ENCODE data around the gene TOGARAM1.
"Not testable (repeated sequence)": the region's sequence is repeated elsewhere in the genome, so short reads cannot be mapped to it uniquely, and the experiment has no call there.

Gene TOGARAM1

DNA sequence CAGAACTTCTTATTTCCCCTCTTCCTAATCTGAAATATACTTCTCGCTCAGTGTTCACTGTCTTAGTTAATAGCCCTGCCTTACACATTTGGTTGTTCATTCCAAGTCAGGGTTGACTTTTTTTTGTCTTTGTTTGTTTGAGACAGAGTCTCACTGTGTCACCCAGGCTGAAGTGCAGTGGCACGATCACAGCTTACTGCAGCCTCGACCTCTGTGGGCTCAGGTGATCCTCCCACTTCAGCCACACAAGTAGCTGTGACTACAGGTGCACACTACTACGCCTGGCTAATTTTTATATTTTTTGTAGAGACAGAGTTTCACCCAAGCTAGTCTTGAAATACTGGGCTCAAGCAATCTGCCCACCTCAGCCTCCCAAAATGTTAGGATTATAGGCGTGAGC is 79.7 kb downstream of the TOGARAM1 start:
- no peak for DNase-seq

DNA sequence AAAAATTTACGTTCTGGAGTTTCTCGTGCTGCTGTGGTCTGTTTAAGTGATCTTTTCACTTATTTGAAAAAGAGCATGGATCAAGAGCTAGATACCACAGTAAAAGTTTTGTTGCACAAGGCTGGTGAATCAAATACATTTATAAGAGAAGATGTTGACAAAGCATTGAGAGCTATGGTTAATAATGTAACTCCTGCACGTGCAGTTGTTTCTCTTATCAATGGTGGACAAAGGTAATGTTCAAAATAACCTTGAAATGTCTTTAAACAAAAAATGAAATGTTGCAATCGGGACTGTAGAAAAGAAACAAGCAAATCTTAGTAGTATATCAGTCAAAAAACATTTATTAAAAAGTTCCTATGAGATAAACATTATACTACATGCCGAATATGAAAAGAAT is 82.6 kb downstream of the TOGARAM1 start:
- DNase-seq = no peak

DNA sequence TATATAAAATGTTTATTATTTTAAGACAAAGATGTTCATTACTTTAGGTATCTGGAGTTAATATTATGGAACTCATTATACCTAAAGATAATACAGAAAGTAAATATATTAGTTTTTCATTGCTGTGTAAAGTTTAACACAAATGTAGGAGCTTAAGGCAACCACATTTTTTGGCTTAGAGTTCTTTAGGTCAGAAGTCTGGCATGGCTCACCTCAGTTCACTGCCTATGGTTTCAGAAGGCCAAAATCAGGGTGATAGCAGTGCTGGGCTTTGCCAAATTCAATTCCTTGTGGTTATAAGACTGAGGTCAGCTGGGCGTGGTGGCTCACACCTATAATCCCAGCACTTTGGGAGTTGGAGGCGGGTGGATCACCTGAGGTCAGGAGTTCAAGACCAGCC is 86.4 kb downstream of the TOGARAM1 start:
- no peak for DNase-seq

DNA sequence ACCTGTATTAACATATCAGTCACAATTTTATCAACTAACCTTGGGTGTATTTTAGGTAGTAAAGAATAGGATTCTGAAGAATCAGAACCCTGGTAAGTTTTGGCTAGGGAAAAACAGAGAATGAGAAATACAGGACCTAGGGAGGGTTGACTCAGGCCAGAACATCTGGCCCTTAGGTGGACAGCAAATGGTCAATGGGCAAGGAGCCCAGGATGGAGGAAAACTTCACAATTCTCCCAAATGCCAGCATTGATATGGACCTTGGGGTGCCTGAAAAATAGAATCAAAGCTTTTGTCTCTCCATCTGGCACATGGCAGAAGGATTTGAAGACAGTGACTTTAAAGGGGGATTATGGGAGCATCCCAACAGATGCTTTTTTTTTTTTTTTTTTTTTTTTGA is 89.2 kb downstream of the TOGARAM1 start:
- no peak for DNase-seq

DNA sequence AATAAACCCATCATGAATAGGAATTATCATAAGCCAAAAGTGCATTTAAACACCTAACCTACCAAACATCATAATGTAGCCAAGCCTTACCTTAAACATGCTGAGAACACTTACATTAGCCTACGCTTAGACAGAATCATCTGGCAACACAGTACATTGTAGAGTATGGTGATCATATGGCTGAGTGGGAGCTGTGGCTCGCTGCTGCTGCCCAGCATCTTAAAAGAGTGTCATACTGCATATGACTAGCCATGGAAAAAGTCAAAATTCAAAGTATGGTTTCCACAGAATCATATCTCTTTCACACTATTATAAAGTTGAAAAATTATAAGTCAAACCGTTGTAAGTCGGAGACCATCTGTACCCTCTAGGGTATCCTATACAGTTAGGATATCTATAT is 89.9 kb downstream of the TOGARAM1 start:
- no peak for DNase-seq

GRCh38 chr14:45057349-45057748 is 95.4 kb downstream of the TOGARAM1 start:
- no peak for DNase-seq

DNA sequence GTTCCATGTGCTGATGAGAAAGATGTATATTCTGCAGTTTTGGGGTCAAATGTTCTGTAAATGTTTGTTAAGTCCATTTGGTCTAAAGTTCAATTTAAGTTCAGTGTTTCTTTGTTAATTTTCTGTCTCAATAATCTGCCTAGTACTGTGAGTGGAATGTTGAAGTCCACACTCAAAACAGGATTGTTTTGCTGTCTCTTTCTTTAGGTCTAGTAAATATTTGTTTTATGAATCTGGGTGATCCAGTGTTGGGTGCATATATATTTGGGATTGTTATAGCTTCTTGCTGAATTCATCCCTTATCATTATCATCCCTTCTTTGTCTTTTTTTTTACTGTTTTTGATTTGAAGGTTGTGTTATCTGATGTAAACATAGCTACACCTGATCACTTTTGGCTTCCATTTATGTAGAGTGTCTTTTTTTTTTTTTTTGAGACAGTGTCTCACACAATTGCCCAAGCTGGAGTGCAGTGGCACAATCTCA is 95.9 kb downstream of the TOGARAM1 start:
- DNase-seq = no peak

- DNase-seq = no peak
Observed at GRCh38 chr14:45060551-45060950, 98.6 kb downstream of the TOGARAM1 start.

DNA sequence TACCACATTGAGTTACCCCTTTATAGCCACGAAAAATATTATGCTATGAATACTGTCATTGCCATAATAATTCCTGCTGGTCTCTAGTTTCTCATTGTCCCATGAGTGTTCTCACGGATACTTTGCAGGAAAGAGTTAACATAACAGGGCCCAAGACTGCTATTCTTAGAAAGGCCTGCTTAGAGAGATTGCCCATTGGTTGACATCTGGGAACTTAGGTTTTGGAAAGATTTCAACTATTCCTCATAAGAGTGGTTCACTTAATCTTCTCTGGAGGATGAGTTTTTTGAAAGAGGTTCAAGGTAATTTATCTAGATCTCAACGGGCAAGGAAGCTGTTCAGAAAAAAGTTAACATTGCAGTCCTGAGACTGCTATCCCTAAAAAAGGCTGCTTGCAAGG is 103.5 kb downstream of the TOGARAM1 start:
- DNase-seq = no peak

- DNase-seq = no peak
Observed at GRCh38 chr14:45065956-45066355, 104.0 kb downstream of the TOGARAM1 start.

- no peak for DNase-seq
Observed at GRCh38 chr14:45066667-45067066, 104.7 kb downstream of the TOGARAM1 start.

GRCh38 chr14:45068396-45068795 is 106.4 kb downstream of the TOGARAM1 start:
- DNase-seq = no peak

- no peak for DNase-seq
Observed at GRCh38 chr14:45070215-45070614, 108.2 kb downstream of the TOGARAM1 start.

- no peak for DNase-seq
Observed at GRCh38 chr14:45072126-45072525, 110.1 kb downstream of the TOGARAM1 start.

- no peak for DNase-seq
Observed at GRCh38 chr14:45073231-45073879, 111.4 kb downstream of the TOGARAM1 start.

DNA sequence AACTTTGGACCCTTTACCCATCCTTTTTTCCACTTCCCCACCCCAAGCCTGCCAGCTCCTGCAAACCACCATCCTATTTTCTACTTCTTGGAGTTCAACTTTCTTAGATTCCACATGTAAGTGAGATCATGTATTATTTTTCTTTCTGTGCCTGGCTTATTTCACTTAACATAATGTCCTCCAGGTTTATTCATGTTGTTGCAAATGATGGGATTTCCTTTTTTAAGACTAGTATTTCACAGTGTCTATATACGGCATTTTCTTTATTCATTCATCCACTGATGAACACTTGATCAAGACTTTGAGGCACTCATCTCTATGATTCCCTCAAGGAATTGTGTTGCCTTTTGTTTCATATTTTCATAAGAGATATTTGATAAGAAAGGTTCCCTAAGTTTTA is 116.3 kb downstream of the TOGARAM1 start:
- DNase-seq = no peak

GRCh38 chr14:45080416-45080968 is 118.5 kb downstream of the TOGARAM1 start:
- DNase-seq = not testable (repeated sequence)

DNA sequence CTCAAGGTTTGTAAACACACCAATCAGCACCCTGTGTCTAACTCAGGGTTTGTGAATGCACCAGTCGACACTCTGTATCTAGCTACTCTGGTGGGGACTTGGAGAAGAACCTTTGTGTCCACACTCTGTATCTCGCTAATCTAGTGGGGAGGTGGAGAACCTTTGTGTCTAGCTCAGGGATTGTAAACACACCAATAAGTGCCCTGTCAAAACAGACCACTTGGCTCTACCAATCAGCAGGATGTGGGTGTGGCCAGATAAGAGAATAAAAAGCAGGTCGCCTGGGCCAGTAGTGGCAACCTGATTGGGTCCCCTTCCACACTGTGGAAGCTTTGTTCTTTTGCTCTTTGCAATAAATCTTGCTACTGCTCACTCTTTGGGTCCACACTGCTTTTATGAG is 119.1 kb downstream of the TOGARAM1 start:
- DNase-seq = not testable (repeated sequence)

GRCh38 chr14:45082420-45082819 is 120.4 kb downstream of the TOGARAM1 start:
- no peak for DNase-seq

GRCh38 chr14:45083617-45083975 is 121.6 kb downstream of the TOGARAM1 start:
- no peak for DNase-seq

DNA sequence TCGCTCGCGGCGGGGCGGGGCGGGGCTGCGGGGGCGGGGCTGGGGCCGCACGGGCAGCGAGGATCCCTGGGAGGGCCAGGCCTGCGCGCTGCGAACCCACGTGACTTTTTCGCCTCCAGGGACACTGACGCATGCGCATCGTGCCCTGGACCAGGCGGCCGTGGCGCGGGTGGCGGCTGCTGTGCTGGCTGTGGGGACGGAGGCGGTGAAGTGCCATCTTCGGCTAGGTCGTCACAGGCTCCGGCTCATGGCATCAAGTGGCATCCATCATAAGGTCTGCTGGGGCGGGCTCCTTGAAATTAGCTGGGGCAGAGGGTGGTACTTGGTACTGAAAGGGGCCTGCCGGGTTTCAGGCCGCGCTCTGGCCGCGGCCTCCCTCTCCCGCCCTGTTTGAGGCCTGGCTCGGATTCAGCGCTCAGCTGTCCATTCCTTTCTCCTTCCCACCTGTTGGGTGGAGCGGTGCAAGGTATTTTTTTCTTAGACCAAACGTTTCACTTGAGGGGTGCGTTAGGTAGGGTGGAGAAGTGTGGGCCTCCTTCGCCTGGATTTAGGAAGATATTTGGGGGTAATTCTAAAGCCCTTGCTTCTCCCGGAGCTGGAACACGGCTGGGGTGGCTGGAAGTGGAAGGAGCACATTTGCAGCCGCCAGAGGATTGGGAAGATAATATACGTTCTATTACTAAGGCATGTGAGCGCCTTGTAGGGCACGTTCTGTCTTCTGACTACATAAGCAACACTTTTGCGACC is 122.2 kb downstream of the TOGARAM1 start, which contains the start of gene PRPF39:
Gene PRPF39, plus strand, starts transcription at position 141 of the 747 bp plus-strand sequence. CDS start 11,124 bp downstream, outside the sequence.
- DNase-seq = peak; percentile 97

DNA sequence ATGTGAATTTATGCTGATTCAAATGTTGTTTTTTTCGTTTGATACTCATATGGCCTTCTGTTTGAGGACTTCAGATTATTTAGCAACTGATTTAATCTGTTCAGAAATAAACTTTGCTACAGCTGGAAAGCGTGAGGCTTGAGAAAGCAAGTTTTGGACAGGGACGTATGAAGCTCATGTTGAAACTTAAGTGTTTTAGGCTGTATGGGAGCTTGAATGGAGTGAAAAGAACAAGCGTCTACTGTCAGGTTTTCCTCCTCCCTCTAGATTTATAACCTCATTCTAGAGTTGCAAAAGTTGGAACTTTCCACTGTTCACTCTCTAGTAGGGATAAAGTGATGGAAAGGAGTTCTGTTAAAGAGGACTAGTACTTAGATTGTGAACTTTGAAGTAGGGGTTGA is 123.0 kb downstream of the TOGARAM1 start:
- DNase-seq = no peak

DNA sequence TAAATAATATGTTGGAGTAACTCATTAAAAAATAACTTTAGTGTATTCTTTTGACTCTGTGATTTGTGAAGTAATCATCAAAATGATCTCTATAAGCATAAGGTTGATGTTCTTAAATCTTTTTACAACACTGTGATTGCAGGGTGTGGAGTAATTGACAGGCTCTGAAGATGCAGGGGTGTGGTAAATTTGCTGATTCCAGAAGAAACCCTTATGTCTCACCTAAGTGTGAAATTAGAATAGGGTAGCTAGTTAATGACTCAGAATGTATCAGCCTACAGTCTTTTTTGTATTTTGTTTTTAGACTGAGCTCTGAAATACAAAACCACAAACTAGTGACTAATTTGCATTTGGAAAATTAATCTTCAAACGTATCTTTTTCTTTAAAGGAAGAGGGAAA is 127.8 kb downstream of the TOGARAM1 start:
- no peak for DNase-seq

GRCh38 chr14:45091710-45092109 is 129.7 kb downstream of the TOGARAM1 start:
- no peak for DNase-seq
